ENCODE data around the gene PPM1M.

GRCh38 chr3:52213901-52214300, 31.7 kb upstream of the PPM1M start:
- no peak for TF ChIP-seq CTCF (IDR thresholded peaks at IDR 0.05)
- TF ChIP-seq MAX (IDR thresholded peaks at IDR 0.05; ENCODE audit: low read depth), result no peak
- TF ChIP-seq YY1 (IDR thresholded peaks at IDR 0.05; ENCODE audit: low read depth), result no peak
- TF ChIP-seq FOXM1 (IDR thresholded peaks at IDR 0.05; ENCODE audit: low read depth), result no peak
- no peak for TF ChIP-seq POLR2AphosphoS5 (IDR thresholded peaks at IDR 0.05; ENCODE audit: low read depth, low read length)
- TF ChIP-seq EP300 (IDR thresholded peaks at IDR 0.05; ENCODE audit: borderline replicate concordance in 1 of 2, low read depth in 1 of 2, low read length in 1 of 2), result no peak
- TF ChIP-seq MXI1 (IDR thresholded peaks at IDR 0.05; ENCODE audit: low read depth, low read length), result no peak
- TF ChIP-seq EZH2phosphoT487 (IDR thresholded peaks at IDR 0.05; ENCODE audit: borderline replicate concordance, low read depth), result no peak

Data from SK-N-SH (cell line).